ENCODE results near the gene ATP8A2.
"Not testable (repeated sequence)": the region's sequence is repeated elsewhere in the genome, so short reads cannot be mapped to it uniquely, and the experiment has no call there.

Gene ATP8A2

GRCh38 chr13:26054896-26055295 is 683.1 kb downstream of the ATP8A2 start:
- TF ChIP-seq, protein P1, sequence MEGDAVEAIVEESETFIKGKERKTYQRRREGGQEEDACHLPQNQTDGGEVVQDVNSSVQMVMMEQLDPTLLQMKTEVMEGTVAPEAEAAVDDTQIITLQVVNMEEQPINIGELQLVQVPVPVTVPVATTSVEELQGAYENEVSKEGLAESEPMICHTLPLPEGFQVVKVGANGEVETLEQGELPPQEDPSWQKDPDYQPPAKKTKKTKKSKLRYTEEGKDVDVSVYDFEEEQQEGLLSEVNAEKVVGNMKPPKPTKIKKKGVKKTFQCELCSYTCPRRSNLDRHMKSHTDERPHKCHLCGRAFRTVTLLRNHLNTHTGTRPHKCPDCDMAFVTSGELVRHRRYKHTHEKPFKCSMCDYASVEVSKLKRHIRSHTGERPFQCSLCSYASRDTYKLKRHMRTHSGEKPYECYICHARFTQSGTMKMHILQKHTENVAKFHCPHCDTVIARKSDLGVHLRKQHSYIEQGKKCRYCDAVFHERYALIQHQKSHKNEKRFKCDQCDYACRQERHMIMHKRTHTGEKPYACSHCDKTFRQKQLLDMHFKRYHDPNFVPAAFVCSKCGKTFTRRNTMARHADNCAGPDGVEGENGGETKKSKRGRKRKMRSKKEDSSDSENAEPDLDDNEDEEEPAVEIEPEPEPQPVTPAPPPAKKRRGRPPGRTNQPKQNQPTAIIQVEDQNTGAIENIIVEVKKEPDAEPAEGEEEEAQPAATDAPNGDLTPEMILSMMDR (conservative IDR thresholded peaks at IDR 0.05; ENCODE audit: low read depth, low read length) = no peak
- DNase-seq (ENCODE audit: low read depth) = no peak
- no peak overlapping the region for H3K4me3 ChIP-seq (ENCODE audit: low read depth, low read length)

DNA sequence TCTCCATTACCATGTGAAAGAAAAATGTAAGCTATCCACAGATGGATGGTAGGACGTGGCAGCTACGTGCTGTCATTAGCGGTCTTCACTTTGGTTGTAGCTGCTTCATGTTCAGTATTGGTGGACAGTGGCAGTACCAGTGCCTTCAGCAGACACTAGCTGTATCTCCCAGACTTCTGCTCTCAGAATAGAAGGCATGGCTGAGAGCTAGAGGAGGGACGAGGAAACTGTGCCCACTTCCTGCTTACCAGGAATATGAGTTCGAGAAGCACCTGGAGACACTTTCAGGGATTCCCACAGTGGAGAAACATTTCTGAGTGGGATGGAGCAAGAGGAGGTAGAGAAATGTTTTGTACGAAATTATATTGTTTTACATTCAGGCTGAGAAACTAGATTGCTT is 686.9 kb downstream of the ATP8A2 start:
- TF ChIP-seq, protein P1 (conservative IDR thresholded peaks at IDR 0.05; ENCODE audit: low read depth, low read length) = no peak
- no peak overlapping the region for H3K4me3 ChIP-seq (ENCODE audit: low read depth, low read length)
- DNase-seq (ENCODE audit: low read depth) = no peak

DNA sequence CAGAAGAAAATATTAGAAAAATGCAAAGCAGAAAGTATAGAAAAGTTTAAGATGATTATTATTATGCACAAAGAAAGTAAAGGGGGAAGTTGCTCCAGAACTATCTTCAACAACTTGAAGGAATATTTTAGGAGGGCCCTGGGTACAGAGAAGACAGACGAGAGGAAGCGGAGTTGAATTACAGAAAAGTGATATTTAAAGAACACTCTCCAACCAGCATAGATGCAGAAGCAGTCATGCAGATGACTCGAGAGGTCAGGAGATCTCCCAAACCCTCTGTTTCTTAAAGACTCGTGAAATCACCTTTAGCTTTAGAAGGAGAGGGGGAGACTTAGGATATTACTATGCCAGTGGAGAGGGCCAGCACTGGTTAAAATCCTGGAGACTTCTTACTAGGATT is 688.6 kb downstream of the ATP8A2 start:
- DNase-seq (ENCODE audit: low read depth) = no peak
- TF ChIP-seq, protein P1 (conservative IDR thresholded peaks at IDR 0.05; ENCODE audit: low read depth, low read length) = no peak
- no peak overlapping the region for H3K4me3 ChIP-seq (ENCODE audit: low read depth, low read length)

GRCh38 chr13:26061256-26061655 is 689.5 kb downstream of the ATP8A2 start:
- no peak for DNase-seq (ENCODE audit: low read depth)
- TF ChIP-seq, protein P1 (conservative IDR thresholded peaks at IDR 0.05; ENCODE audit: low read depth, low read length) = no peak
- no peak overlapping the region for H3K4me3 ChIP-seq (ENCODE audit: low read depth, low read length)

DNA sequence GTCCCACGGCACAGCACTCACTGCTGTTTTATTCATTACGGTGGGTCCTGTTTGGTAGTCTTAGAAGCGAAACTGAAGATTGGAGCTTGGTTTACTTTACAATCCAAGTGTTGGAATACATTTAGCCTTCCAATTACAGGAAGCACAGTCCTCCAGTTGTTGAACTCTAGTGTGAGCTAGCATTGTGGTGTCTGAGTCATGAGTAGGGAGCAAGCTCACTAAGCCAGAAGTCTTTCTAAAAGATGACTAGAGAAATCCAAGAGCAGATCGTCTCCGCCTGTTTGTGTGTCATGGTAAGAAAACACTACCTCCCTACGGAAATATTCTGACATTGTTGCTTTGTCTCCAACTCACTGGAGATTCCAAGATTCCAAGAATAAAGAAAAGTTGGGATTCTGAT is 690.2 kb downstream of the ATP8A2 start:
- TF ChIP-seq, protein P1 (conservative IDR thresholded peaks at IDR 0.05; ENCODE audit: low read depth, low read length) = peak; percentile 9
- no peak overlapping the region for H3K4me3 ChIP-seq (ENCODE audit: low read depth, low read length)
- peak; percentile 94 for DNase-seq (ENCODE audit: low read depth)

- H3K4me3 ChIP-seq (ENCODE audit: low read depth, low read length) = no peak overlapping the region
- TF ChIP-seq, protein P1 (conservative IDR thresholded peaks at IDR 0.05; ENCODE audit: low read depth, low read length) = peak; percentile 93
- peak; percentile 84 for DNase-seq (ENCODE audit: low read depth)
Observed at GRCh38 chr13:26062853-26063444, 691.2 kb downstream of the ATP8A2 start.

- not testable (repeated sequence) for H3K4me3 ChIP-seq (ENCODE audit: low read depth, low read length); DNase-seq (ENCODE audit: low read depth)
Observed at GRCh38 chr13:26066492-26066891, 694.7 kb downstream of the ATP8A2 start.

Data from choroid plexus epithelial cell (primary cell).